ENCODE data around the gene POP4.

The POP4 gene

DNA sequence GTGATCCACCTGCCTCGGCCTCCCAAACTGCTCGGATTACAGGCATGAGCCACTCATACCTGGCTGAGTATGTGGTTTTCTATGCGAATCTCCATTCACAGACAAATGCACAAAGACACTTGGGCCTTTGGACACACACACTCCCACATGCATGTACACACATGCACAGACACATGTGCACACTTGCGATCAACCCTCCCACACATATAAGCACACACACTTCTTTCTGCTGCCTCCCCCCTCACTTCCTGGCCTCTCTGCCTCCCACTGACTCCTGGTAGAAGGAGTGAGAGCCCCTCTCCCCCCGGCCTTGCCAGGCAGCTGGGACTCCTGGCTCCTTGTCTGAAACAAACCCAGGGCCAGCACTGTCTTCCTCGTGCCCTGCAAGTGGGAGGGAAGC is 29.9 kb downstream of the POP4 start:
- TF ChIP-seq, protein P1, sequence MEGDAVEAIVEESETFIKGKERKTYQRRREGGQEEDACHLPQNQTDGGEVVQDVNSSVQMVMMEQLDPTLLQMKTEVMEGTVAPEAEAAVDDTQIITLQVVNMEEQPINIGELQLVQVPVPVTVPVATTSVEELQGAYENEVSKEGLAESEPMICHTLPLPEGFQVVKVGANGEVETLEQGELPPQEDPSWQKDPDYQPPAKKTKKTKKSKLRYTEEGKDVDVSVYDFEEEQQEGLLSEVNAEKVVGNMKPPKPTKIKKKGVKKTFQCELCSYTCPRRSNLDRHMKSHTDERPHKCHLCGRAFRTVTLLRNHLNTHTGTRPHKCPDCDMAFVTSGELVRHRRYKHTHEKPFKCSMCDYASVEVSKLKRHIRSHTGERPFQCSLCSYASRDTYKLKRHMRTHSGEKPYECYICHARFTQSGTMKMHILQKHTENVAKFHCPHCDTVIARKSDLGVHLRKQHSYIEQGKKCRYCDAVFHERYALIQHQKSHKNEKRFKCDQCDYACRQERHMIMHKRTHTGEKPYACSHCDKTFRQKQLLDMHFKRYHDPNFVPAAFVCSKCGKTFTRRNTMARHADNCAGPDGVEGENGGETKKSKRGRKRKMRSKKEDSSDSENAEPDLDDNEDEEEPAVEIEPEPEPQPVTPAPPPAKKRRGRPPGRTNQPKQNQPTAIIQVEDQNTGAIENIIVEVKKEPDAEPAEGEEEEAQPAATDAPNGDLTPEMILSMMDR (IDR thresholded peaks at IDR 0.05; ENCODE audit: insufficient read depth, low read length, poor library complexity, severe bottlenecking): no peak
- no peak for DNase-seq (ENCODE audit: extremely low read depth, insufficient read length)
- Histone ChIP-seq H3K36me3 (ENCODE audit: control insufficient read depth, insufficient read depth, low read length) (no peaks in the 10 kb centered on the region), H3K27me3 (replicated peaks; ENCODE audit: control insufficient read depth, insufficient read depth, low read length) (no peaks in the 10 kb centered on the region; the same call in 1 of the 2 replicates), H3K4me3 (replicated peaks; ENCODE audit: low read depth, low read length) (no peak overlapping the region)

DNA sequence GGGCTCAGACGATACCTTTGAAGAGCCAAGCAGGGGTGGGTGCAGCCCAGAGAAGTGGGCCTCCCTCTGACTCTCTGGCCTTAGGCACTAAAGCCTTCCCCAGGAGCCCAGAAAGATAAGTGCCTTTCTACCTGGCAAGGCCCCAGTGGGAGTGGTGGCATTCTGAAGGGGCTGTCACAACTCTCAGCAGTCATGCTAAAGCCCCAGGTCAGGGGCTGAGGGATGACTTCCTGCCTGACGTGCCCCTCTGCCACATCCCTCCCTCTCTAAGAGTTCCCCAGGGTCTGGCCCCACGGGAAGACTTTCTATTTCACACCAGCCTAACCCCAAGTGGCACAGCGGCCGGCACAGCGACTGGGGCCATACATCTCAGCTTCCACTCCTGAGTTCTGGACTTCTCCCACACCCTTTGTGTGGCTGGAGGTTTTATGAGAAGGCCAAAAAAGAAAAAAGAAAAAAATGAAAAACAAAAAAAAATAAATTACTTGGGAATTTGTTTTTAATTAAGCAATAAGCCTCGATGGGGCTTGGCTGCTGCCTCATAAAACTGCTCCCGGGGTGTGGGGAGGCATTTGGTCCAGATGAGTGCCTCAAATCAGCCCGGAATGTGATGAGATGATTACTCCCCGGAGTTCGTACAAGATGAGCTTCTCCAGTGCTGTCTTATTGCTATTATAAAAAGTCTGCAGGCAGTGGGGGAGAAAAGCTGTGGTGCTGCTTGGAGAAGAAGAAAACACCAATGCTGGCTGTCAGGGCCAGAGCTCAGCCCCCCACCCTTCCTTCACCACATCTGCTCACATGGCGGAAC is 30.7 kb downstream of the POP4 start:
- Histone ChIP-seq H3K36me3 (ENCODE audit: control insufficient read depth, insufficient read depth, low read length) (no peaks in the 10 kb centered on the region), H3K4me3 (replicated peaks; ENCODE audit: low read depth, low read length) (no peak overlapping the region)

DNA sequence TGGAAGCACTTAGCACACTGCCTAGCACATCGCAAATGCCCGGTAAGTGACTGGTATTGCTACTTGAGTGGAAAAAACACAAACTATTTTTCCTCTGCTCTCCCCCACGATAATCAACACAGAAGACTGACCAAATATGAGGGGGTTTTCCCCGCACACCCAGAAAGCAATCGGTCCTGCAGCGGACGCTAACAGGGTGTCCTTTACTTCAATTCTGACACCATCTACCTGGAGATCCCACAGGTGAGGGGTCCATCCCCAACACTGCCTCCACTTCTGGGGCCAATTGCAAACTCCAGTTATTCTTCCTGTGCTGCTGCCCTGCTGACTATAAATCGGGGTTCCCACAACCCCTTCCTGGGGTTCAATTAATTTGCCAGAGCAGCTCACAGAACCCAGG is 33.0 kb downstream of the POP4 start:
- TF ChIP-seq, protein P1 (IDR thresholded peaks at IDR 0.05; ENCODE audit: insufficient read depth, low read length, poor library complexity, severe bottlenecking): no peak
- Histone ChIP-seq H3K27me3 (replicated peaks; ENCODE audit: control insufficient read depth, insufficient read depth, low read length) (no peaks in the 10 kb centered on the region), H3K4me3 (replicated peaks; ENCODE audit: low read depth, low read length) (no peak overlapping the region), H3K36me3 (ENCODE audit: control insufficient read depth, insufficient read depth, low read length) (no peaks in the 10 kb centered on the region)
- DNase-seq (ENCODE audit: extremely low read depth, insufficient read length): no peak

More for the DNA sequence above, 30.7 kb downstream of the POP4 start:
- no peak for DNase-seq (ENCODE audit: extremely low read depth, insufficient read length)
- TF ChIP-seq, protein P1 (IDR thresholded peaks at IDR 0.05; ENCODE audit: insufficient read depth, low read length, poor library complexity, severe bottlenecking): no peak
- H3K27me3 ChIP-seq (replicated peaks; ENCODE audit: control insufficient read depth, insufficient read depth, low read length): no peaks in the 10 kb centered on the region

DNA sequence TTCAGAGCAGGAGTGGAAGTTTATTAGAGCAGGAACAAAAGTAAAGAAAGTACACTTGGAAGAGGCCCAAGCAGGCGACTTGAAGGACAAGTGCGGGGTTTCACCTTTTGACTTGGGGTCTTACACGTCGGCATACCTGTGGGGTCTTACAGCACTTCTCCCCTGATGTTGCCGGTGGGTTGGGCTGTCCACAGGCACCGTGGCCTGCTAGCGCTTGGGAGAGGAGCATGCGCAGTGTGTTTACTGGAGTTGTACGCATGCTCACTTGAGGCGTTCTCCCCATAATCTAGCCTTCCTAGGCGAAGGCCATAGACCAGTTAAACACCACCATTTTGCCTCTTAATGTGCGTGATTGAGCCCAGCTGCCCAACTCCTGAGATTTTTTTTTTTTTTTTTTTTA is 34.1 kb downstream of the POP4 start:
- DNase-seq (ENCODE audit: extremely low read depth, insufficient read length): no peak
- no peaks in the 10 kb centered on the region for H3K36me3 ChIP-seq (ENCODE audit: control insufficient read depth, insufficient read depth, low read length)
- H3K27me3 ChIP-seq (replicated peaks; ENCODE audit: control insufficient read depth, insufficient read depth, low read length): no peaks in the 10 kb centered on the region
- TF ChIP-seq, protein P1 (IDR thresholded peaks at IDR 0.05; ENCODE audit: insufficient read depth, low read length, poor library complexity, severe bottlenecking): no peak
- no peak overlapping the region for H3K4me3 ChIP-seq (replicated peaks; ENCODE audit: low read depth, low read length)

DNA sequence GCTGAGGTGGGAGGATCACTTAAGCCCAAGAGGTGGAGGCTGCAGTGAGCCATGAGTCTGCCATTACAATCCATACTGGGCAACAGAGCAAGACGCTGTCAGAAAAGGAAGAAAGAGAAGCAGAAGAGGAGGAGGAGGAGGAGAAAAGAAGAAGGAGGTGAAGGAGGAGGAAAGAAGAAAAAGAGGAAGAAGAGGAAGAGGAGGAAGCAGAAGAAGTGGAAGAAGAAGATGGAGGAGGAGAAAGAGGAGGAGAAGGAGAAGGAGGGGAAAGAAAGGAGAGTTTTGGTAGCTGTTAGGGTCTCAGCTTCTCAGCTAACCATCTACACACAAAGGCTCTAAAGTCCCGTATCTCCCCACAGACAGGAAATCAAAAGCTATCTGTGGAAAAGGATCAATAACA is 35.5 kb downstream of the POP4 start:
- Histone ChIP-seq H3K27me3 (replicated peaks; ENCODE audit: control insufficient read depth, insufficient read depth, low read length) (no peaks in the 10 kb centered on the region), H3K36me3 (ENCODE audit: control insufficient read depth, insufficient read depth, low read length) (no peaks in the 10 kb centered on the region), H3K4me3 (replicated peaks; ENCODE audit: low read depth, low read length) (no peak overlapping the region)
- DNase-seq (ENCODE audit: extremely low read depth, insufficient read length): no peak
- TF ChIP-seq, protein P1 (IDR thresholded peaks at IDR 0.05; ENCODE audit: insufficient read depth, low read length, poor library complexity, severe bottlenecking): no peak

Measured in GM06990 (cell line).